ENCODE results near the gene NNMT.
A peak's percentile ranks its signal among the peaks of the same experiment; 100 is the strongest.

The NNMT gene

DNA sequence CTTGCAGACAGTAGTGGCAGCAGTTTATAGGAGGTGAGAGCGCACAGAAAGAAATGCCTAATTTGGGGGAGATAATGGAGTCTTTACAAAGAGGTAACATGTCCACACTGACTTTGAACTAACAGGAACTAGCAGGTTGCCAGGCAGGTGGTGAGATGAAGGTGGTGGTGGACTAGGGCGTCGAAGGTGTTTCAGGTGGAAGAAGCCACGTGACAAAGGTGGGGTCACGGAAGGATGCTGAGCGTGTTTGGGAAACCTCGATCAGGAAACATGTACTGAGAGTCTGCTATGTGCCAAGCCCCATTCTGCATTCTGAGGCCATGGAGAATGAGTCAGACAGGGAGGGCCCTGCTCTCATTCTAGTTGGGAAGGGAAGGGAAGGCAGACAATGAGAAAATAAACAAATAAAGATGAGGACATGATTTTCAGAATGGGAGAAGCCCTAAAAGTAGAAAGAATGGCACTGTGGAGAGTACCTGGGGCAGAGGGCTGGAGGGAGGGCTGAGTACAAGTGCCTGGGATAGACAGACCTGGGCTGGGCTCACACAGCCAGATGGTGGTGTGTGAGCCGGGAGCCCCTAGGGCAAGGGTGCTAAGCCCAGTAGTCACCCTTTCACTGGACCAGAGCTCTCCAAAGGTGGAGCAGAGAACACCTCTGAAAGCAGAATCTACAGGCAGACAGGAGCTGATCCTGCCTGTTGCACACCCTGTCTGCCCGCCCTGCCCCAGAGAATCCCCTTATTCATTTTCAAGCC lies 16.2 kb upstream of the NNMT start:
- no peak for TF ChIP-seq CTCF (IDR thresholded peaks at IDR 0.05; ENCODE audit: extremely low read depth, missing control alignments)
- no peak for DNase-seq (ENCODE audit: low spot score)

- DNase-seq (ENCODE audit: low spot score) = peak; percentile 23
- TF ChIP-seq CTCF (IDR thresholded peaks at IDR 0.05; ENCODE audit: extremely low read depth, missing control alignments) = no peak
Observed at GRCh38 chr11:114280696-114281095, 15.5 kb upstream of the NNMT start.

DNA sequence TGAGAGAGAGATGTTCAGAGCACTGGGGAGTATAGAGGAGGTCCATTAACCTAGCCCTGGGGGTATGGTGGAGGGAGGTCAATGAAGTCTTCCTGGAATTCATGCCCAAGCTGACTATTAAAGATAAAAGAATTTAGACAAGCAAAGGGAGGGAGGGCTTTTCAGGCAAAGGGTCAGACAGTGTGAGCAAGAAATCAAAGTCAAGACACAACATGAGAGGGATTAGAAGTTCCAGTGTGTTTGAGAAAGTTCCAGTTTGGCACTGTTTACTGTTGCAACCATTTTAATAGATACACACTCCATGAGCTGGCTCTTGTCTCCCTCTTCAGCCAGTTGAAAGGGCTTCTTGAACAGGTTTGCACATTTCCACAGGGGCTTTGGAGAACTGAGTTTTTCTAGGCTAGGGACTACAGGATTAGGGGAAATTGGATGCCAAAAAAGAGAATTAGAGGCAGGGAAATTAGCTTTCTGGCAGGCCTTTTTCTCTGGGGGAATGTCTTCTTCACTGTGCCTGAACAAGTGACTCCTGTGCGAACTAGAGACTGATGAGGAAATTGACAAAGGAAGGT lies 14.7 kb upstream of the NNMT start:
- no peak for TF ChIP-seq CTCF (IDR thresholded peaks at IDR 0.05; ENCODE audit: extremely low read depth, missing control alignments)
- no peak for DNase-seq (ENCODE audit: low spot score)

DNA sequence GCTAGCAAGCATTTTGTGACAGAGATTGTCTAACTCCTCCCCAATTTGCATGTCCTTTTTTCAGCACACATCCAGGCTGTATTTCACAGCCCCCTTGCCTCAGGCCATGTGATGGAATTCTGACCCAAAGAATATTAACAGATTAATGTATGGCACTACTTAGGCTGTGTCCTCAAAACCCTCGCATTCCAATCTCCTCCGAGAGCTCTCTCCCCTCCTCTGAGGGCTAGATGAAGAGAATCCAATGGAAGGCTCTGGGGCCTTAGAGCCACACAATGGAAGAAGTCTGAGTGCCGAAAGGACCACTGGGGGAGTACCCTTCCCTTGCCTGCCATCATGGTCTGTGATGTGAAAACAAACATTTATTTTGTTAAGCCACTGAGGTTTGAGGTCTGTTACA lies 13.7 kb upstream of the NNMT start:
- TF ChIP-seq CTCF (IDR thresholded peaks at IDR 0.05; ENCODE audit: extremely low read depth, missing control alignments) = no peak
- no peak for DNase-seq (ENCODE audit: low spot score)

GRCh38 chr11:114283422-114283821 lies 12.8 kb upstream of the NNMT start:
- no peak for DNase-seq (ENCODE audit: low spot score)
- no peak for TF ChIP-seq CTCF (IDR thresholded peaks at IDR 0.05; ENCODE audit: extremely low read depth, missing control alignments)

- TF ChIP-seq CTCF (IDR thresholded peaks at IDR 0.05; ENCODE audit: extremely low read depth, missing control alignments) = no peak
- DNase-seq (ENCODE audit: low spot score) = no peak
Observed at GRCh38 chr11:114284021-114284420, 12.2 kb upstream of the NNMT start.

DNA sequence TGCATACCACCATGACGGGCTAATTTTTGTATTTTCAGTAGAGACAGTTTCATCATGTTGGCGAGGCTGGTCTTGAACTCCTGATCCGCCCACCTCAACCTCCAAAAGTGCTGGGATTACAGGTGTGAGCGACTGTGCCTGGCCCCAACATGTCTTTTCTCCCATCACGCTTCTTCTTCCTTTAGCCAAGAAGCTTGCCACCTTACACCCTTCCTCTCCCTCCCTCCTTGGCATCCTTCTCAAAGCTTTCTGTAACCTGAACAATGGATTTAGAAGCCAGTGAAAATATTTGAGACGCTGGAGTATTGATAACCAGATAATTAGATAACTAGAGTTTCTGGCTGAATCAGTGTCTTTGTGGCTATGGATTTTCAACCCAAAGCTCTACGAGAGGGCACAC lies 11.3 kb upstream of the NNMT start:
- no peak for TF ChIP-seq CTCF (IDR thresholded peaks at IDR 0.05; ENCODE audit: extremely low read depth, missing control alignments)
- no peak for DNase-seq (ENCODE audit: low spot score)
